Trophoblast cell (in vitro differentiated cells and primary cell): ENCODE measurements around the gene NF2.

Source experiments
- DNase-seq, 2 donors: peaks; one replicate each; pipeline ENCODE4 v3.0.0-alpha.2; 2016
- H2AFZ ChIP-seq: 2 replicates; pipeline ENCODE4 v1.6.1; 2013; ENCODE audit warnings: low read length, moderate library complexity, mild to moderate bottlenecking; ENCODE audit not compliant: insufficient read depth, poor library complexity
- H2AK5ac ChIP-seq: 2 replicates; pipeline ENCODE4 v1.6.1; 2013; ENCODE audit warnings: mild to moderate bottlenecking, low read length
- H2BK120ac ChIP-seq: 2 replicates; pipeline ENCODE4 v1.6.1; 2013; ENCODE audit warnings: low read length, mild to moderate bottlenecking, moderate library complexity; ENCODE audit not compliant: insufficient read depth, poor library complexity
- H2BK12ac ChIP-seq: 2 replicates; pipeline ENCODE4 v1.6.1; 2013; ENCODE audit warnings: mild to moderate bottlenecking, low read length, moderate library complexity
- H2BK5ac ChIP-seq: 2 replicates; pipeline ENCODE4 v1.6.1; 2013; ENCODE audit warnings: low read length, low read depth, moderate library complexity, mild to moderate bottlenecking; ENCODE audit not compliant: poor library complexity
- H3K14ac ChIP-seq: 2 replicates; pipeline ENCODE4 v1.6.1; 2013; ENCODE audit warnings: mild to moderate bottlenecking, low read length
- H3K18ac ChIP-seq: 2 replicates; pipeline ENCODE4 v1.6.1; 2013; ENCODE audit warnings: mild to moderate bottlenecking, low read length
- H3K23ac ChIP-seq: 2 replicates; pipeline ENCODE4 v1.6.1; 2013; ENCODE audit warnings: low read length
- H3K27ac ChIP-seq: 2 replicates; pipeline ENCODE4 v1.5.1; 2013; ENCODE audit warnings: low read depth, mild to moderate bottlenecking, inconsistent platforms, low read length, moderate library complexity
- H3K27me3 ChIP-seq: 2 replicates; pipeline ENCODE4 v1.6.1; 2013; ENCODE audit warnings: inconsistent platforms, mild to moderate bottlenecking, low read length, moderate library complexity; ENCODE audit not compliant: insufficient read depth
- H3K36me3 ChIP-seq, 2 experiments: 1 replicate in 1 of 2; 2 replicates in 1 of 2; pipeline ENCODE4 v1.6.1; 2013; ENCODE audit warnings: low read length in 2 of 2, mild to moderate bottlenecking in 2 of 2, moderate library complexity in 1 of 2; ENCODE audit not compliant: insufficient read depth in 2 of 2, control insufficient read depth in 1 of 2
- H3K4ac ChIP-seq: 2 replicates; pipeline ENCODE4 v1.6.1; 2013; ENCODE audit warnings: low read depth, mild to moderate bottlenecking, low read length, moderate library complexity
- H3K4me1 ChIP-seq, 2 experiments: 1 replicate in 1 of 2; 2 replicates in 1 of 2; pipeline ENCODE4 v1.6.1; 2013; ENCODE audit warnings: low read length in 2 of 2, mild to moderate bottlenecking in 2 of 2, moderate library complexity in 1 of 2; ENCODE audit not compliant: insufficient read depth in 2 of 2, control insufficient read depth in 1 of 2
- H3K4me2 ChIP-seq: 2 replicates; pipeline ENCODE4 v1.6.1; 2013; ENCODE audit warnings: inconsistent platforms, mild to moderate bottlenecking, low read length, moderate library complexity
- H3K4me3 ChIP-seq: 2 replicates; pipeline ENCODE4 v1.5.1; 2013; ENCODE audit warnings: mild to moderate bottlenecking, low read depth, low read length, inconsistent platforms
- H3K79me1 ChIP-seq: one replicate; pipeline ENCODE4 v1.6.1; 2013; ENCODE audit warnings: low read length
- H3K79me2 ChIP-seq: 2 replicates; pipeline ENCODE4 v1.6.1; 2013; ENCODE audit warnings: low read length, mild to moderate bottlenecking; ENCODE audit not compliant: control insufficient read depth, insufficient read depth, poor library complexity
- H3K9ac ChIP-seq: 2 replicates; pipeline ENCODE4 v1.6.1; 2013; ENCODE audit warnings: mild to moderate bottlenecking, low read length
- H3K9me3 ChIP-seq: 2 replicates; pipeline ENCODE4 v1.6.1; 2013; ENCODE audit warnings: low read depth, mild to moderate bottlenecking, control low read depth, inconsistent platforms, low read length; ENCODE audit not compliant: insufficient read depth
- H4K12ac ChIP-seq: 2 replicates; pipeline ENCODE4 v1.6.1; 2013; ENCODE audit warnings: low read depth, mild to moderate bottlenecking, low read length, moderate library complexity
- H4K8ac ChIP-seq: 2 replicates; pipeline ENCODE4 v1.6.1; 2013; ENCODE audit warnings: low read depth, mild to moderate bottlenecking, low read length, moderate library complexity
- H4K91ac ChIP-seq: one replicate; pipeline ENCODE4 v1.6.1; 2013; ENCODE audit warnings: low read depth, mild to moderate bottlenecking, low read length, moderate library complexity
- WGBS: extraction: QIAGEN DNeasy Blood & Tissue Kit; methylation state at CpG from one replicate; pipeline ENCODE4 v1.1.7; 2013; ENCODE audit warnings: missing lambda C conversion rate; ENCODE audit not compliant: insufficient read length, insufficient coverage; ENCODE audit errors: extremely low coverage; 5-methylcytosine and 5-hydroxymethylcytosine counted together

NF2 gene

GRCh38 chr22:29718949-29719898, 115.8 kb downstream of the NF2 start:
- H3K27me3 ChIP-seq, result peaks cover 30% of the 10 kb centered on the region
- no peak overlapping the region for H2BK5ac ChIP-seq
- no peaks in the 10 kb centered on the region for H3K36me3 ChIP-seq
- no peak overlapping the region for H3K14ac ChIP-seq
- no peak overlapping the region for H3K23ac ChIP-seq
- H2AFZ ChIP-seq, result no peak overlapping the region
- H4K12ac ChIP-seq, result no peak overlapping the region
- H3K4me1 ChIP-seq, result no peaks in the 10 kb centered on the region
- no peak overlapping the region for H4K91ac ChIP-seq
- peaks cover 10% of the 10 kb centered on the region for H3K9me3 ChIP-seq
- WGBS, result no CpG with 5 or more reads among the region's 24 CpGs
- no peak for DNase-seq
- H3K9ac ChIP-seq, result no peak overlapping the region
- H2AK5ac ChIP-seq, result no peak overlapping the region
- H2BK120ac ChIP-seq, result no peak overlapping the region
- H3K4ac ChIP-seq, result no peak overlapping the region
- no peaks in the 10 kb centered on the region for H3K79me2 ChIP-seq
- H2BK12ac ChIP-seq, result no peak overlapping the region
- H4K8ac ChIP-seq, result no peak overlapping the region
- no peak overlapping the region for H3K4me3 ChIP-seq
- no peak overlapping the region for H3K18ac ChIP-seq
- no peak overlapping the region for H3K27ac ChIP-seq
- no peak overlapping the region for H3K4me2 ChIP-seq
- H3K79me1 ChIP-seq, result no peaks in the 10 kb centered on the region

- H3K23ac ChIP-seq, result no peak within 1 kb of the TSS
- no peak within 1 kb of the TSS for H3K14ac ChIP-seq
- no peak within 1 kb of the TSS for H2AFZ ChIP-seq
- H3K4me1 ChIP-seq, result no peaks in the 10 kb centered on the region
- H2BK120ac ChIP-seq, result no peak within 1 kb of the TSS
- H3K4ac ChIP-seq, result no peak within 1 kb of the TSS
- peaks cover 30% of the 10 kb centered on the region for H3K27me3 ChIP-seq
- H3K36me3 ChIP-seq, result no peaks in the 10 kb centered on the region
- peak within 1 kb of the TSS; percentile 68 for H3K4me2 ChIP-seq
- H2BK5ac ChIP-seq, result no peak within 1 kb of the TSS
- no CpG with 5 or more reads among the region's 115 CpGs for WGBS
- no peak within 1 kb of the TSS for H3K18ac ChIP-seq
- no peak within 1 kb of the TSS for H4K12ac ChIP-seq
- H3K4me3 ChIP-seq, result no peak within 1 kb of the TSS
- H4K91ac ChIP-seq, result no peak within 1 kb of the TSS
- H3K79me1 ChIP-seq, result no peaks in the 10 kb centered on the region
- peak in 1 of 2 donors; percentile 5 for DNase-seq
- H3K9me3 ChIP-seq, result peaks cover 10% of the 10 kb centered on the region
- no peak within 1 kb of the TSS for H2BK12ac ChIP-seq
- H3K9ac ChIP-seq, result no peak within 1 kb of the TSS
- H3K79me2 ChIP-seq, result no peaks in the 10 kb centered on the region
- no peak within 1 kb of the TSS for H4K8ac ChIP-seq
- no peak within 1 kb of the TSS for H2AK5ac ChIP-seq
- no peak within 1 kb of the TSS for H3K27ac ChIP-seq
These were observed 116.6 kb downstream of the NF2 start, which contains the start of gene CABP7 for GRCh38 chr22:29719899-29720645. CABP7 (plus strand) TSS chr22:29720003; CDS start chr22:29720425, 422 bp downstream.

GRCh38 chr22:29720811-29721323, 117.4 kb downstream of the NF2 start:
- no peak overlapping the region for H3K18ac ChIP-seq
- no peak overlapping the region for H3K23ac ChIP-seq
- H4K8ac ChIP-seq, result no peak overlapping the region
- no peak overlapping the region for H2BK12ac ChIP-seq
- H2BK120ac ChIP-seq, result no peak overlapping the region
- no peak overlapping the region for H4K91ac ChIP-seq
- H3K4me1 ChIP-seq, result no peaks in the 10 kb centered on the region
- no peak overlapping the region for H3K27ac ChIP-seq
- no peak overlapping the region for H3K9ac ChIP-seq
- H2AFZ ChIP-seq, result no peak overlapping the region
- H3K36me3 ChIP-seq, result no peaks in the 10 kb centered on the region
- peak overlapping the region; percentile 42 for H3K4me2 ChIP-seq
- H3K9me3 ChIP-seq, result peaks cover 10% of the 10 kb centered on the region
- H2AK5ac ChIP-seq, result no peak overlapping the region
- WGBS, result no CpG with 5 or more reads among the region's 53 CpGs
- no peaks in the 10 kb centered on the region for H3K79me2 ChIP-seq
- H3K4ac ChIP-seq, result no peak overlapping the region
- peak in 1 of 2 donors; percentile 32 for DNase-seq
- H3K79me1 ChIP-seq, result no peaks in the 10 kb centered on the region
- H3K14ac ChIP-seq, result no peak overlapping the region
- H4K12ac ChIP-seq, result no peak overlapping the region
- no peak overlapping the region for H2BK5ac ChIP-seq
- H3K27me3 ChIP-seq, result peaks cover 30% of the 10 kb centered on the region
- no peak overlapping the region for H3K4me3 ChIP-seq

- Histone ChIP-seq H2BK5ac (no peak overlapping the region), H3K79me2 (no peaks in the 10 kb centered on the region), H2BK12ac (no peak overlapping the region), H3K23ac (no peak overlapping the region), H2AK5ac (no peak overlapping the region), H2BK120ac (no peak overlapping the region), H3K4me2 (no peak overlapping the region), H4K91ac (no peak overlapping the region), H3K9me3 (peaks cover 10% of the 10 kb centered on the region), H3K27me3 (peaks cover 30% of the 10 kb centered on the region), H4K12ac (no peak overlapping the region), H4K8ac (no peak overlapping the region), H3K4me3 (no peak overlapping the region), H3K79me1 (no peaks in the 10 kb centered on the region), H3K36me3 (no peaks in the 10 kb centered on the region), H3K14ac (no peak overlapping the region), H3K9ac (no peak overlapping the region), H2AFZ (no peak overlapping the region), H3K4me1 (no peaks in the 10 kb centered on the region), H3K4ac (no peak overlapping the region), H3K18ac (no peak overlapping the region), H3K27ac (no peak overlapping the region)
- DNase-seq, result no peak
- no CpG with 5 or more reads among the region's 7 CpGs for whole genome bisulfite sequencing
These were observed 118.7 kb downstream of the NF2 start for GRCh38 chr22:29722151-29722550.
